CD4-positive, alpha-beta T cell treated with Interferon gamma for 1 hour (primary cell): ENCODE measurements around the gene TIMD4.

Experiments
- DNase-seq: peaks from one replicate; pipeline ENCODE4 v3.0.0-alpha.2; 2020

The TIMD4 gene

DNA sequence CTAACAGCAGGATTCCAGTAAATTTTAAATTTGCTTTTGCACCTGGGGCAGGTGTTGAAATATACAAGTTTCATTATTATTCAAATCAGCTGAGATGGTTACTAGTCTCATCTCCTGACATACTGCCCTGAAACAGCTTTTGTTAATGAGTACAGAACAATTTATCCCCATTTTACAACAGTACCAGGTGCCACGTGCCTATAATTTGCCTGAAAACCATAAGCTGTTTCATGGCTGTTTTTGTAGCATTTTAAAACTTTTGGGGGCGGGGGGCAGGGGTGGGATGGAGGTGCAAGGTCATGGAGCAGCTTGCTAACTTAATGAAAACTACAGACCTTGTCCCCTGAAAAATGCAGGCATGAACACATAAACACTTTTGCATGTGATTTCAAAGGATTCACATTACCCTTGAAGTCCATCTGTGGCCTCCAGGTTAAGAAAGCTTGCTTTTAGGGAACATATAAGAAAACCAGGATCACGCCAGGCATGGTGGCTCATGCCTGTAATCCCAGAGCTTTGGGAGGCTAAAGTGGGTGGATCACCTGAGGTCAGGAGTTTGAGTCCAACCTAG, 42.1 kb downstream of the TIMD4 start:
- DNase-seq = no peak

- peak; percentile 3 for DNase-seq
Measured at GRCh38 chr5:156920042-156920860, 42.8 kb downstream of the TIMD4 start.

- DNase-seq = no peak
Measured at GRCh38 chr5:156918311-156918845, 44.6 kb downstream of the TIMD4 start.

- DNase-seq = no peak
Measured at GRCh38 chr5:156914371-156914737, 48.7 kb downstream of the TIMD4 start.

GRCh38 chr5:156913719-156914370, 49.2 kb downstream of the TIMD4 start:
- peak; percentile 36 for DNase-seq

- DNase-seq = no peak
Measured at GRCh38 chr5:156913355-156913718, 49.7 kb downstream of the TIMD4 start.

DNA sequence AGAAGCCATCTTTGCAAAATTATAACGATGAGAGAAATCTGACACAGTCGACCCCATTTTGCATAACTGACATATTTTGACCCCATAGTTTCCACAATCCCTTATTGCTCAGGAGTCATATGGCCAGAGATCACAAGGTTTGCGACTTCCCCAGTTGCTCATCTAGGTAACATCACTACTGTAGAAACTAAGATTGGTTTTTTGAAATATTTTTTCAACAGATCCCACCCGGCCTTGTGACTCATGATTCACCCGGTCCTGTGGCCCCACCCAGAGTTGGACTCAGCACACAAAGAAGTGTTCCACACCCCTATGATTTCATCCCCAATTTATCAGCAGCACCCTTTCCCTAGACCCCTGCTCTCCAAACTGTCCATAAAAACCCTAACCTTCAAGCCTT, 50.2 kb downstream of the TIMD4 start:
- DNase-seq = no peak

DNA sequence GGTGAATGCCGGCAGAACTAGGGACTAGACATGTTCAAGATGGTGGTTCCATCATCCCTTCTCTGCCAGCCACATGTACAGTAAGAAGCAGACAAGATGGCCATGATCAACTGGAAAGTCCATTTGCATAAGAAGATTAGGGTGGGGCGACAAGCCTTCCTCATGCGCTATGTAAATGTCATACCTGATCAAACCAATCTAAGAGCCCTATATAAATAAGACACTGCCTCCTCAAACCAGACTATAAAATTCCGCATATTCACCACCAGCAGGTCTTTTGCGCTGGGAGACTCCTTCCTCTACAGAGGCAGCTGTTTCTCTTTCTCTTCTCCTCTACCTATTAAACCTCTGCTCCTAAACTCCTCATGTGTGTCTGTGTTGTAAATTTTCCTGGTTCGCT, 53.8 kb downstream of the TIMD4 start:
- no peak for DNase-seq

DNA sequence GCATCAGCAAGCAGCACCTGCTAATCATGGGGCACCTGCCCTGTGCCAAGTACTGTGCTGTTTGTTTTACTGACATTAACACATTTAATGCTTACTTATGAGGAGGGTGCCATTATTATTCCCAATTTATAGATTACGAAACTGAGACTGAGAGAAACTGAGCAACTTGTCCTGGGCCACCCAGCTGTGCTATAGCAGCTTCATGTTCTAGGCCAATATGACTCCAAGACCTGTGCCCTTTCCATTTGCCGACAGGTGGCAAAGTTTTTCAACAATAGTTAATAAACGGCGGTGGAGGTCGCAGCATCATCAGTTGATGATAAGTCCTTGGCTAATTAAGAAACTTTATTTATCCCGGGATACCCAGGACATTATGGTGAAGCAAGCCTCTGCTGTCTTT, 55.4 kb downstream of the TIMD4 start:
- no peak for DNase-seq

GRCh38 chr5:156906807-156907206, 56.2 kb downstream of the TIMD4 start:
- DNase-seq = no peak

DNA sequence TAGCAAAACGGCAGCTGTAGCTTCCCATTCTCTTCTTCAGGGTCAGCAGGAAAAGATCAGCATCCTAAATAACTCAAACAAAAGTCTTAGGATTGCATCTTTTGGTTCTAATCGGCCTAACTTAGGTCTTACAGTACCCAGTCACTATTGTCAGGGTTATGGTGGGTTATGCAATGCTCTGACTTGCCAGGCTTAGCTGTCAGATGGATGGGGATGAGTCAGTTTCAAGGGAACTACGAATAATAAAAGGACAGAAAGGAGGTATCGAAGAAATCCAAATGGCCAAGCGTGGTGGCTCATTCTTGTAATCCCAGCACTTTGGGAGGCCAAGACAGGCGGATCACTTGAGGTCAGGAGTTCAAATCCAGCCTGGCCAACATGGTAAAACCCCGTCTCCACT, 66.5 kb downstream of the TIMD4 start:
- DNase-seq = no peak

GRCh38 chr5:156893517-156893916, 69.5 kb downstream of the TIMD4 start:
- no peak for DNase-seq

DNA sequence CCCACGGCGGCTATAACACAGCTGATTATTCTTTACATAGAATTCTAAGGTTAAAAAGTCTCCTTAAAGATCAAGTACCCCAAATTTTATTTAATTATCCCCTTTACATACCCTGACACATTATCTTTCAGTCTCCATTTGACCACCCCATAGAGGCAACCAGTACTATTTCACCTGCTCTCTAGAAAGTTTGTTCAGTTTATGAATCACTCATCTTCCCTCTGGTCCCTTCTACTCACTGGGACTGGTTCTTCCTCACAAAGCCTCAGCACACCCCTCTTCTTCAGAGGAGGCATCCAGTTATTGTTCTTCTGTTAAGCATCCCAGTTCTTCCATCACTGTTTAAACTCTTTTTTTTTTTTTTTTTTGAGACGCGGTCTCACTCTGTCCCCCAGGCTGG, 70.2 kb downstream of the TIMD4 start:
- no peak for DNase-seq

- no peak for DNase-seq
Measured at GRCh38 chr5:156892223-156892622, 70.8 kb downstream of the TIMD4 start.

DNA sequence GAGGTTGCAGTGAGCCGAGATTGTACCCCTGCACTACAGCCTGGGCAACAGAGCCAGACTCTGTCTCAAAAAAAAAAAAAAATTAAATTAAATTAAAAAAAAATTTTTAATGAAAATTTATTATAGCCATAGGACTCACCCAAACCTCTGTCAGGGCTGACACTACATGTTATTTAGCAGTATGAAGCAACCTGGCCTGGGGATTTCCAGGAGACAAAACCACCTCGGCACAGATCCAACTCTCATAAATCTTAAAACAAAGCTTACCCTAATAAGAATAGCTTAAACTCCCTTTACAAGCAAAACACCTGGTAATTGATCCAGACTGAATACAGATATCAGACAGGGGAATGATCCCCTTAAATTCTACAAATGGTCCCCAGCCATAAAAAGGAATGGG, 74.5 kb downstream of the TIMD4 start:
- no peak for DNase-seq

- no peak for DNase-seq
Measured at GRCh38 chr5:156883316-156883875, 79.6 kb downstream of the TIMD4 start.

DNA sequence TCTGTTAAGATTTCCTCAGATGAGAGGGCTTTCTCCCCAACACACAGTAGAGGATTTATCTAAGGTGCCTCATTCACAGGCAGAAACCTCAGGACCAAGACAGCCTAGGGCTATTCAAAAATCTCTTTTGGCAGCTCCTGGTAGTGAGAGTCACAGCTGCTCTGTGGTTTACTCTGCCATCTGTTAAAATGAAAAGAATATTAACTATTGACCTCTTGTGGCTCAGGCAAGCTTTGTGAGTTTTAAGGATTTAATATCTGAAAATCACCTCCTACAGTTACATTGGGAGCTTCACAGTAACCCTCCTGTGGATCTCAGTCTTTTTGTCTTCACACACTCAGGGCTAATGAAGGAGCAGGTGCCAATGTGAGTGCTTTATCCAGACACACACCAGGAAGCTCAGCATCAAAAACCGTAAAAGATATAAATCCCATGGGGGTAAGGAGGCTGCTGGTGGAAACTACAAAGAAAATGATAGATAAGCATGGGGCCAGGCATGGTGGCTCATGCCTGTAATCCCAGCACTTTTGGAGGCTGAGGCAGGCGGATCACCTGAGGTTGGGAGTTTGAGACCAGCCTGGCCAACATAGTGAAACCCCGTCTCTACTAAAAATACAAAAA, 83.3 kb downstream of the TIMD4 start:
- DNase-seq = no peak

- no peak for DNase-seq
Measured at GRCh38 chr5:156871212-156871611, 91.8 kb downstream of the TIMD4 start.

GRCh38 chr5:156870498-156870839, 92.6 kb downstream of the TIMD4 start:
- DNase-seq = no peak
